Uterus (tissue), 2 donors: ENCODE results near the gene DTX4.

ENCODE experiments used
- POLR2A ChIP-seq, 2 donors: fragments of 450-650 bp; IDR thresholded peaks; one replicate each; pipeline ENCODE4 v1.6.1; 2016; ENCODE audit warnings: antibody characterized with exemption in 2 of 2, mild to moderate bottlenecking in 1 of 2, moderate library complexity in 1 of 2
- TF ChIP-seq, protein P1 (sequence below), 4 experiments: fragments of 200-600 bp in 2 of 4; fragments of 450-650 bp in 2 of 4; sonication (generic) in 2 of 4; IDR thresholded peaks; one replicate each; pipeline ENCODE4 v1.5.1; 2016 to 2019; ENCODE audit warnings: antibody characterized with exemption in 4 of 4, mild to moderate bottlenecking in 2 of 4, moderate library complexity in 1 of 4

- TF ChIP-seq, protein P1, sequence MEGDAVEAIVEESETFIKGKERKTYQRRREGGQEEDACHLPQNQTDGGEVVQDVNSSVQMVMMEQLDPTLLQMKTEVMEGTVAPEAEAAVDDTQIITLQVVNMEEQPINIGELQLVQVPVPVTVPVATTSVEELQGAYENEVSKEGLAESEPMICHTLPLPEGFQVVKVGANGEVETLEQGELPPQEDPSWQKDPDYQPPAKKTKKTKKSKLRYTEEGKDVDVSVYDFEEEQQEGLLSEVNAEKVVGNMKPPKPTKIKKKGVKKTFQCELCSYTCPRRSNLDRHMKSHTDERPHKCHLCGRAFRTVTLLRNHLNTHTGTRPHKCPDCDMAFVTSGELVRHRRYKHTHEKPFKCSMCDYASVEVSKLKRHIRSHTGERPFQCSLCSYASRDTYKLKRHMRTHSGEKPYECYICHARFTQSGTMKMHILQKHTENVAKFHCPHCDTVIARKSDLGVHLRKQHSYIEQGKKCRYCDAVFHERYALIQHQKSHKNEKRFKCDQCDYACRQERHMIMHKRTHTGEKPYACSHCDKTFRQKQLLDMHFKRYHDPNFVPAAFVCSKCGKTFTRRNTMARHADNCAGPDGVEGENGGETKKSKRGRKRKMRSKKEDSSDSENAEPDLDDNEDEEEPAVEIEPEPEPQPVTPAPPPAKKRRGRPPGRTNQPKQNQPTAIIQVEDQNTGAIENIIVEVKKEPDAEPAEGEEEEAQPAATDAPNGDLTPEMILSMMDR (IDR thresholded peaks at IDR 0.05) = no peak
- no peak for TF ChIP-seq POLR2A (IDR thresholded peaks at IDR 0.05)
These were observed 30.7 kb upstream of the DTX4 start for GRCh38 chr11:59141191-59141590.
